ENCODE results near the gene TMBIM1. TPM values are rescaled to one million over a fixed set of nuclear protein-coding genes. Genes with fewer than 3 reads are reported as not detected.

Gene TMBIM1
- total RNA-seq, 1 experiment from 2014 or later = 187 TPM

DNA sequence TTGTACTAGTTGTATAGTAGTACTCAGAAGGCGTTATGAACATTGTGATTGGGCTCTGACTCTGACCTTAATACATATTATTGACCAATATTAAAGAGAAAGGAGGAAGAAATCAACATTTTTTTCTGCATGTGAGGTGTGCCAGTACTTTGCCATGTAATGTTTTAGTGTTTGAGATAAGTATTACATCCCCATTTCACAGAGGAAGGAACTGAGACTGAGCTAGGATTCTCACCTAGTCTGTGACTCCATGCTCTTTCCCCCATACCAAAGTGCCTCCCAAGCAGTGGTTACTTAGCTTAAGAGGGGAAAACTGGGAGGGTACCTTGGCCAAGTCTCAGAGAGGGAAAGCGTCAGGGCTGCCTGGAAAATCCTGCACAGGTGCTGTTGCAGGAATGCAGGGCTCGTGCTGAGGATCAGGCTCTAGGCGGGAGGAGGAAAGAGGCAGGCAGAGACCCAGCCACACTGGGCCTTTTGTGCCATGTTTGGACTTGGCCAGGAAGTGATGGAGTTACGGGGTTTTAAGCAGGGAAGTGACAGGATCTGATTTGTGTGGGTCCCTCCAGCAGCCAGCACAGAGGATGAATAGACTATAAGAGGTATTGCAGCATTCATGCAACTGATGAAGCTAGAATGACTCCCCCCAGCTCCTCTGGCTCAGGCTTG is 20.3 kb downstream of the TMBIM1 start:
- TF ChIP-seq, protein P1, sequence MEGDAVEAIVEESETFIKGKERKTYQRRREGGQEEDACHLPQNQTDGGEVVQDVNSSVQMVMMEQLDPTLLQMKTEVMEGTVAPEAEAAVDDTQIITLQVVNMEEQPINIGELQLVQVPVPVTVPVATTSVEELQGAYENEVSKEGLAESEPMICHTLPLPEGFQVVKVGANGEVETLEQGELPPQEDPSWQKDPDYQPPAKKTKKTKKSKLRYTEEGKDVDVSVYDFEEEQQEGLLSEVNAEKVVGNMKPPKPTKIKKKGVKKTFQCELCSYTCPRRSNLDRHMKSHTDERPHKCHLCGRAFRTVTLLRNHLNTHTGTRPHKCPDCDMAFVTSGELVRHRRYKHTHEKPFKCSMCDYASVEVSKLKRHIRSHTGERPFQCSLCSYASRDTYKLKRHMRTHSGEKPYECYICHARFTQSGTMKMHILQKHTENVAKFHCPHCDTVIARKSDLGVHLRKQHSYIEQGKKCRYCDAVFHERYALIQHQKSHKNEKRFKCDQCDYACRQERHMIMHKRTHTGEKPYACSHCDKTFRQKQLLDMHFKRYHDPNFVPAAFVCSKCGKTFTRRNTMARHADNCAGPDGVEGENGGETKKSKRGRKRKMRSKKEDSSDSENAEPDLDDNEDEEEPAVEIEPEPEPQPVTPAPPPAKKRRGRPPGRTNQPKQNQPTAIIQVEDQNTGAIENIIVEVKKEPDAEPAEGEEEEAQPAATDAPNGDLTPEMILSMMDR (conservative IDR thresholded peaks at IDR 0.05) = no peak
- TF ChIP-seq EZH2 (IDR thresholded peaks at IDR 0.05; ENCODE audit: low read depth) = no peak
- peaks cover 37% of the 10 kb centered on the region for H3F3A ChIP-seq (ENCODE audit: insufficient read depth, low read depth)
- peaks cover 39% of the 10 kb centered on the region for H3K4me1 ChIP-seq (replicated peaks; ENCODE audit: insufficient read depth)
- H4K20me1 ChIP-seq (ENCODE audit: insufficient read depth) = peaks cover 15% of the 10 kb centered on the region
- H3K27ac ChIP-seq = peak overlapping the region; percentile 52
- POLR2A ChIA-PET (ENCODE audit: unreplicated experiment) = interaction anchor here (0.5 to 0.9 kb wide), 4 partner anchors 23 to 730 kb away, joined by 3 to 4 read pairs (median 3); no protein-coding TSS in a partner anchor
- no peaks in the 10 kb centered on the region for H3K9me3 ChIP-seq (ENCODE audit: insufficient read depth, low read depth)
- peak overlapping the region; percentile 97 for H3K4me2 ChIP-seq
- DNase-seq = no peak
- intact Hi-C loops (cut with micrococcal nuclease; ENCODE audit: unreplicated experiment) = loop anchor here (1.0 to 10.0 kb wide), 9 partner anchors 15 to 575 kb away; partner anchors contain the start of genes BCS1L and ZNF142
- no peaks in the 10 kb centered on the region for H3K9me2 ChIP-seq (ENCODE audit: insufficient read depth)
- CTCF ChIA-PET = interaction anchor here (0.6 to 2.9 kb wide), 9 partner anchors 11 to 315 kb away, joined by 3 to 26 read pairs (median 6); partner anchors contain the start of genes CATIP, CTDSP1 and TMBIM1
- BruUV-seq (replicated peaks) = TSS peak; percentile 23
- H3K79me2 ChIP-seq (ENCODE audit: low read depth) = peaks cover 48% of the 10 kb centered on the region
- H3K4me3 ChIP-seq = peak overlapping the region; percentile 91; the same call in 1 of the 2 replicates
- no peak overlapping the region for H2AFZ ChIP-seq
- no peaks in the 10 kb centered on the region for H3K27me3 ChIP-seq (ENCODE audit: insufficient read depth, low read depth)
- peaks cover 23% of the 10 kb centered on the region for H3K36me3 ChIP-seq (ENCODE audit: low read depth)

DNA sequence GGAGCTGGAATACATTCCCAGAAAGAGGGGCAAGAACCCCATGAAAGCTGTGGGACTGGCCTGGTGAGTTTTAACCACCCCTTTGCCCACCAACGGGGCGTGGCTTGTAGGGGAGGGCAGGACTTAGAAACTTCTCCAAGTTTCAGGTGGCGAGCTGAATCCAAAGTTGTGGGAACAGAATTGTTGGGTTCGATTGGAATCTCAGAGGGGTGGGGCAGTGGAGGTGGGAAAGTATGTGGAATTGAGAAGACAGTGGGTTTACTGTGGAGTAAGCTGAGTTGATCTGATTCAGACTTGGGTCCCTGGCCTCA is 20.9 kb downstream of the TMBIM1 start:
- Histone ChIP-seq H3K27ac (peak overlapping the region; percentile 52), H3K4me3 (peak overlapping the region; percentile 91), H4K20me1 (ENCODE audit: insufficient read depth) (peaks cover 19% of the 10 kb centered on the region), H3K4me1 (replicated peaks; ENCODE audit: insufficient read depth) (peaks cover 39% of the 10 kb centered on the region), H3K27me3 (ENCODE audit: insufficient read depth, low read depth) (no peaks in the 10 kb centered on the region), H3F3A (ENCODE audit: insufficient read depth, low read depth) (peaks cover 37% of the 10 kb centered on the region), H3K36me3 (ENCODE audit: low read depth) (peaks cover 18% of the 10 kb centered on the region), H3K4me2 (peak overlapping the region; percentile 97), H2AFZ (peak overlapping the region; percentile 77; the same call in 1 of the 2 replicates), H3K9me3 (ENCODE audit: insufficient read depth, low read depth) (no peaks in the 10 kb centered on the region), H3K79me2 (ENCODE audit: low read depth) (peaks cover 52% of the 10 kb centered on the region), H3K9me2 (ENCODE audit: insufficient read depth) (no peaks in the 10 kb centered on the region)
- POLR2A ChIA-PET (ENCODE audit: unreplicated experiment) = interaction anchor here (0.5 to 0.9 kb wide), 4 partner anchors 24 to 117 kb away, joined by 3 to 4 read pairs (median 3); no protein-coding TSS in a partner anchor
- intact Hi-C loops (cut with micrococcal nuclease; ENCODE audit: unreplicated experiment) = loop anchor here (5.0 to 10.0 kb wide), 3 partner anchors 84 to 576 kb away; partner anchors contain the start of genes BCS1L and ZNF142
- peak; percentile 49 to 72 for DNase-seq
- no peak for TF ChIP-seq EZH2 (IDR thresholded peaks at IDR 0.05; ENCODE audit: low read depth)
- TF ChIP-seq, protein P1 (conservative IDR thresholded peaks at IDR 0.05) = no peak
- CTCF ChIA-PET = interaction anchor here (0.8 to 2.9 kb wide), 5 partner anchors 11 to 125 kb away, joined by 3 to 26 read pairs (median 4); partner anchors contain the start of genes CATIP and TMBIM1
- no TSS peak for BruUV-seq (replicated peaks)

DNA sequence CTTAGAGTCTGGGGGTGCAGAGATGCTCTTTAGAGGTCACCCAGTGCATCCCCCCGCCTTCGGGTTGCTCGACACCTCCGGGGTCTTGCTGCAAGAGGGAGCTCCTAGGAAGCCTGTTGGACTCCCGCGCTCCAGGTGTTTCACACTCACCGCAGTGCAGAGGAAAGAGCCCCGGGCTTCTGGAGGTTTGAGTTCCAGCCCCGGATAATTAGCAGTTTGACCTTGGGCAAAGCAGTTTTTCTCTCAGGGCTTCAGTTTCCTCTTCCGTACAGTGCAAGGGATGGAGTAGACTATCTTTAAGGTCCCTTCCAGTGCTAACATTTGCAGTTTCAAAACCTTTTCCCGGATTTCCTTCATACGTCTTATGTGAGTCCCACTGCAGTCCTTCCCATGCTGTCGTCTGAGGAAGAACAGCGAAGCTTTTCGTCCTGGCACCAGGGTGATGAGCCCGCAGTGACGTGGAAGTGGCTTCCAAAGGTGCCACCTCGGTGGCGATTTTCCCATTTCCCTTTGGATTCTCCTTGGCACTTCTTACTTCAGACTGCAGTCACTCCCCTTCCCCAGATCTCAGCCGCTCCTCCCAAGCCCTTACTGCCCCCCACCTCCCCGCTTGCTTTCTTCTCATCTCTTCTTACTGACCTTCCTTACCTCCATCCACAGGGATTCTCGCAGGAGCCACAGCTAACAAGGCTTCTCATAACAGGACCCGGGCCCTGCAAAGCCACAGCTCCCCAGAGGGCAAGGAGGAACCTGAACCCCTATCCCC is 21.4 kb downstream of the TMBIM1 start:
- ChIA-PET CTCF (interaction anchor here (0.8 to 2.9 kb wide), 6 partner anchors 12 to 196 kb away, joined by 3 to 26 read pairs (median 4); partner anchors contain the start of genes CATIP and TMBIM1), POLR2A (ENCODE audit: unreplicated experiment) (interaction anchor here (0.5 to 1.6 kb wide), 6 partner anchors 16 to 452 kb away, joined by 3 to 13 read pairs (median 4); no protein-coding TSS in a partner anchor)
- Histone ChIP-seq H3K4me3 (peak overlapping the region; percentile 91), H2AFZ (peak overlapping the region; percentile 77), H3K27me3 (ENCODE audit: insufficient read depth, low read depth) (no peaks in the 10 kb centered on the region), H3K9me3 (ENCODE audit: insufficient read depth, low read depth) (no peaks in the 10 kb centered on the region), H3F3A (ENCODE audit: insufficient read depth, low read depth) (peaks cover 37% of the 10 kb centered on the region), H4K20me1 (ENCODE audit: insufficient read depth) (peaks cover 24% of the 10 kb centered on the region), H3K4me1 (replicated peaks; ENCODE audit: insufficient read depth) (peaks cover 39% of the 10 kb centered on the region), H3K27ac (peak overlapping the region; percentile 52), H3K79me2 (ENCODE audit: low read depth) (peaks cover 52% of the 10 kb centered on the region), H3K9me2 (ENCODE audit: insufficient read depth) (no peaks in the 10 kb centered on the region), H3K36me3 (ENCODE audit: low read depth) (peaks cover 18% of the 10 kb centered on the region), H3K4me2 (peak overlapping the region; percentile 97)
- TF ChIP-seq, protein P1 (conservative IDR thresholded peaks at IDR 0.05) = peak; percentile 18; the same call in 1 of the 2 replicates
- no peak for TF ChIP-seq EZH2 (IDR thresholded peaks at IDR 0.05; ENCODE audit: low read depth)
- no TSS peak for BruUV-seq (replicated peaks)
- intact Hi-C loops (cut with micrococcal nuclease; ENCODE audit: unreplicated experiment) = loop anchor here (1.0 to 10.0 kb wide), 4 partner anchors 84 to 576 kb away; partner anchors contain the start of genes BCS1L, CATIP and ZNF142
- peak in 1 of 2 experiments; percentile 40 for DNase-seq
